ENCODE results near the gene PITPNC1.

DNA sequence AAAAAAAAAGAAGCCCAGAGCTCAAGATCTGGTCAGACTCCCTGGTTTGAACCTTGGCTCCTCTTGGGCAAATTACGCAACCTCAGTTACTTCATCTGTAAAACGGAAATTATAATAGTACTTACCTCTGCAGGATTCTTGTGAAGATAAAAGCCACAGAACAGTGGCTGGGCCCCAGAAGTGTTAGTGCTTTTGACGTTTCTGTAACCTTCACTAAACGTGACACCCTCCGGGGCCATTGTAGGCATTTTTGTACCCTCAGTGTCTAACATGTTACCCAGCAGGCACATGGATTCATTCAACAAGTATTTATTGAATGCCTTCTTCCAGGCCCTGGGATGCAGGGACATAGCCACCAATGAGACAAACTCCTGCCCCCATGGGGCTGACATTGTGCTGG is 58.0 kb downstream of the PITPNC1 start:
- TF ChIP-seq POLR2A (IDR thresholded peaks at IDR 0.05) (no peak), POLR2AphosphoS5 (IDR thresholded peaks at IDR 0.05) (no peak), EP300 (IDR thresholded peaks at IDR 0.05) (no peak)
- TF ChIP-seq, protein P1, sequence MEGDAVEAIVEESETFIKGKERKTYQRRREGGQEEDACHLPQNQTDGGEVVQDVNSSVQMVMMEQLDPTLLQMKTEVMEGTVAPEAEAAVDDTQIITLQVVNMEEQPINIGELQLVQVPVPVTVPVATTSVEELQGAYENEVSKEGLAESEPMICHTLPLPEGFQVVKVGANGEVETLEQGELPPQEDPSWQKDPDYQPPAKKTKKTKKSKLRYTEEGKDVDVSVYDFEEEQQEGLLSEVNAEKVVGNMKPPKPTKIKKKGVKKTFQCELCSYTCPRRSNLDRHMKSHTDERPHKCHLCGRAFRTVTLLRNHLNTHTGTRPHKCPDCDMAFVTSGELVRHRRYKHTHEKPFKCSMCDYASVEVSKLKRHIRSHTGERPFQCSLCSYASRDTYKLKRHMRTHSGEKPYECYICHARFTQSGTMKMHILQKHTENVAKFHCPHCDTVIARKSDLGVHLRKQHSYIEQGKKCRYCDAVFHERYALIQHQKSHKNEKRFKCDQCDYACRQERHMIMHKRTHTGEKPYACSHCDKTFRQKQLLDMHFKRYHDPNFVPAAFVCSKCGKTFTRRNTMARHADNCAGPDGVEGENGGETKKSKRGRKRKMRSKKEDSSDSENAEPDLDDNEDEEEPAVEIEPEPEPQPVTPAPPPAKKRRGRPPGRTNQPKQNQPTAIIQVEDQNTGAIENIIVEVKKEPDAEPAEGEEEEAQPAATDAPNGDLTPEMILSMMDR (IDR thresholded peaks at IDR 0.05) = no peak
